Activated T-cell treated with anti-CD3 and anti-CD28 coated beads for 24 hours (primary cell): Measurements from ENCODE around the gene PCDHGB6.
"Not testable (repeated sequence)": the region's sequence is repeated elsewhere in the genome, so short reads cannot be mapped to it uniquely, and the experiment has no call there.

ENCODE experiments used
- DNase-seq: peaks from one replicate; pipeline ENCODE4 v3.0.0-alpha.2; 2020; ENCODE audit warnings: low read depth

Gene PCDHGB6

GRCh38 chr5:141419074-141419880 lies 11.5 kb downstream of the PCDHGB6 start:
- DNase-seq, result no peak

- DNase-seq, result no peak
Measured at GRCh38 chr5:141420855-141421488, 13.2 kb downstream of the PCDHGB6 start, which contains the start of gene PCDHGA11. PCDHGA11 (plus strand) TSS chr5:141421051; CDS start chr5:141421228, 177 bp downstream.

GRCh38 chr5:141421489-141421855 lies 13.7 kb downstream of the PCDHGB6 start:
- DNase-seq, result no peak

- no peak for DNase-seq
Measured at GRCh38 chr5:141422742-141423291, 15.0 kb downstream of the PCDHGB6 start.

- no peak for DNase-seq
Measured at GRCh38 chr5:141427783-141428426, 20.1 kb downstream of the PCDHGB6 start.

- no peak for DNase-seq
Measured at GRCh38 chr5:141430332-141431113, 22.7 kb downstream of the PCDHGB6 start, which contains the start of gene PCDHGA12. PCDHGA12 (plus strand) TSS chr5:141430507; CDS start chr5:141430760, 253 bp downstream.

- no peak for DNase-seq
Measured at GRCh38 chr5:141431286-141431685, 23.5 kb downstream of the PCDHGB6 start.

- DNase-seq, result not testable (repeated sequence)
Measured at GRCh38 chr5:141432308-141432707, 24.5 kb downstream of the PCDHGB6 start.

GRCh38 chr5:141432726-141433125 lies 24.9 kb downstream of the PCDHGB6 start:
- not testable (repeated sequence) for DNase-seq

GRCh38 chr5:141434006-141434405 lies 26.2 kb downstream of the PCDHGB6 start:
- no peak for DNase-seq

GRCh38 chr5:141437221-141437620 lies 29.4 kb downstream of the PCDHGB6 start:
- DNase-seq, result no peak

GRCh38 chr5:141439411-141440141 lies 31.8 kb downstream of the PCDHGB6 start:
- DNase-seq, result no peak

- DNase-seq, result no peak
Measured at GRCh38 chr5:141440341-141440740, 32.5 kb downstream of the PCDHGB6 start.

GRCh38 chr5:141441571-141442170 lies 33.9 kb downstream of the PCDHGB6 start:
- no peak for DNase-seq
